D721Med (cell line): ENCODE measurements around the gene TGFB1.

Source experiments
- DNase-seq: peaks from one replicate; pipeline ENCODE4 v3.0.0; 2011; ENCODE audit warnings: low spot score; ENCODE audit not compliant: insufficient read length
- FAIRE-seq: peaks from 2 replicates; lab custom pipeline; 2011; peaks lifted over from hg19 to GRCh38; lab: Jason Lieb, UNC
- CTCF ChIP-seq: IDR thresholded peaks from 2 replicates; pipeline ENCODE4 v1.5.1; 2012; ENCODE audit warnings: mild to moderate bottlenecking, control low read depth; ENCODE audit not compliant: insufficient read depth; ENCODE audit errors: missing control alignments

TGFB1 gene

GRCh38 chr19:41302624-41303351, 50.9 kb downstream of the TGFB1 start:
- FAIRE-seq: no peak
- no peak for TF ChIP-seq CTCF
- no peak for DNase-seq

DNA sequence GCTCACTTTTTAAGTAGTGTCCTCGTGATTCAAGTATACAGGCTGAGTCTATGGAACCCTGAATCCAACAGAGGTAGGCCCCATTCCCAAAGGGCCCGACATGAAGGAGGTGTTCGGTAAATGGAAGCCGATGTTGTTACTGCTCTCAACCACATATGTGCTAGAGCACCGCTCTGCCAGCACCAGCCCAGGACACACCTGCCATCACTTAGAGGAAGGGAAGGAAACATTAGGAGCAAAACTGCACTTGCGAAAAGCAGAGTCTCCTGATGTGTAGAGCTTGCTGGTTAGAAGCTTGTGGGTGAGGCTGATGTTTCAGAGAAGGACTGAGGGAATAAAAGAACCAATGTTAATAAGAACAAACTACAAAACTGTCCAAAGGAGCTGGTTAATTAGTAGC, 53.2 kb downstream of the TGFB1 start:
- TF ChIP-seq CTCF: no peak
- no peak for FAIRE-seq
- DNase-seq: no peak

- TF ChIP-seq CTCF: no peak
- no peak for DNase-seq
- FAIRE-seq: no peak
Measured at GRCh38 chr19:41299755-41300089, 54.0 kb downstream of the TGFB1 start.

DNA sequence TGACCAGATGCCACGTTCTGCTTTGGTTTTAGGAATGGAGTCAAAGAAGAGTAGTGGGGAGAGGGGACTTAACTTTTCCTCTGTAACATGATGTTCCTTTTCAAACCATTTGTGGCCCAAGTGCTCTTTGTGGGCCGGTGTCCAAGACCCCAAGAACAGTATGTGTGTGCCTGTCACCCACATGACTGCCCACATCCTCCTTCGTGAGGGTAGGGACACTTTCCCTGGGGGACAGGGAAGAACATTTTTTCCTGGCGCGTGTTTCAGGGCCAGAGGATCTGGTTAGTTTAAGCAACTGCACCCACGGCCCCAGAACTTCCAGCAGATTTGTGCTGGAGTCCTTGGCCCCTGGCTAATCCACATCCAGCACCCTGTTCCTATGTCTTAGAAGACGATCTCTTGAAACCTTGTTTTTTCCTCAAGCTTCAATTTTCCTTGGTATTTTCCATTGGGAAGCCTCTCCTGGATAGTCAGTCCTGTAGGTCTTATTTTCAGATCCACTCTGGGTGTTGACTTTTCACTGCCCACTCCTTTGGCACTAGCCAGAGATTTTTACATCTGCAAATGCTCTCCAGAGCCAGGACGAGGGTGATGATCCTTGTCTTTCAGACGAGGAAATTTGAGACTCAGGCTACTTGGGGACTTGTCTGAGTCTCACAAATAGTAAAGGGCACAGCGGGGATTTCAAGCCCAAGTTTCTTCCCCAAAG, 54.5 kb downstream of the TGFB1 start:
- FAIRE-seq (no peak), DNase-seq (no peak)
- TF ChIP-seq CTCF: no peak

DNA sequence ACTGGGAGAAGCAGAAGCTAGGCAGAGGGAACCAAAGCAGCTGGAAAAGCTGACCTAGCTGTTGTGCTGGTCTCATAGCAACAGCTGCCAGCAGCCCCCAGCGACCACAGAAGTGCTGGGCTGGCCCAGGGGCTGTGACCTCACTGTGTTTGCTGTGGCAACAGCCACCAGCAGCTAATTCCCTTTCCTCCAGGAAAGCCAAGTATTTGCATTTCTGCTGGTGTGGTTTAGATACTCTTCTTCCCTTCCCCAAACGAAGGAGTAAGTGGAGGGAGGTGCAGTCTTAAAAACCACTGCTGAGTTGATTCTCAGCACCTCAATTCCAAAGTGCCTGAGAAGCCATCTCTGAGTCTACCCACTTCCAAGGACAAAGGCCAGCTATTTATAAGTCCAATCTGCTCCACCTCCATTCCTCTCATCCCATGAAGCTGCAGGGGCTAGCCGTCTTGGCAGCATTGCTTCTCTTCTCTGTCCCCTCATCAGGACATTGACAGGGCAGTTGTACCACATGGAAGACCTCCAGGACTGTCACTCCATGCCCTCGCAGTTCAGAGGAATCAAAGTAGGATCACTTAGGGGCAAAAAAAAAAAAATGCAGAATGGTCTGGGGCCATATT, 55.3 kb downstream of the TGFB1 start:
- DNase-seq (no peak), FAIRE-seq (no peak)
- no peak for TF ChIP-seq CTCF

DNA sequence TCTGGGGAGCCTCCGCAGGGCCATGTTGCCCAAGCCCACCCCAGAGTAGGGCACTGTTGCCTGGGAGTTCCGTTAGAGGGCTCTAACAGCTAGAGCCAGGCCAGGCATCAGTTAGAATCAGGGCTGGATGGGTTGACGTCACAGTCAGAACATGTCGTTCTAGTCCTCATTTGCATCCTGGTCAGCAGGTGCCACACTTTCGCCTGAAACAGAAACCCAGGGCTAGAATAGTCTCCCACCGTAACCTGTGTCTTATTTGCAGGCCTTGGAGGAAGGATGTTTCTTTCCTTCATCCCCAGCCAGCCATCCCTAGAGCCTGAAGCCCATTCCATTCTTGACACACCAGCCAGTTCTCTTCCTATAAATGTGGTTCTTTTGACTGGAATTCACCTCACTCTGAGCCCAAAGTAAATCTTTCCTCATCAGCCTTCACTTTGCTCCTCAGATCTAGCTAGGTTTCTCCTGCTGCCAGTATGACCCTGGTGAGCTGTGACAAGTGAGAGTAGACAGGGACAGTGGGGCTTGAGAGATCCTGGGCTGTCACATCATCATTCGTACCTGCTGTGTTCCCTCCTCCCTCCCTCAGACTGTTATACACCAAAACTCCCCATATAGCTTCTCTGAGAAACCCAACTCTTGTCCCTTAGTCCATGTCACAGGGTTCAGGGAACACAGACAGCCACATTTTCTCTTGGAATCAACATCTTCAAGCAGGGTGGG, 55.9 kb downstream of the TGFB1 start:
- FAIRE-seq (no peak), DNase-seq (no peak)
- TF ChIP-seq CTCF: no peak
